OCI-LY7 (cell line): ENCODE results near the gene EME2.

Experiments
- CTCF ChIP-seq: fragments of 200-600 bp; sonication (generic); conservative IDR thresholded peaks from 2 replicates; pipeline ENCODE4 v1.5.1; 2014; ENCODE audit warnings: mild to moderate bottlenecking, antibody characterized with exemption, low read length, moderate library complexity, mixed read lengths
- EZH2phosphoT487 ChIP-seq: fragments of 200-600 bp; sonication (generic); IDR thresholded peaks from 2 replicates; pipeline ENCODE4 v1.6.1; 2018; ENCODE audit warnings: low read depth, borderline replicate concordance, mild to moderate bottlenecking, mixed run types, antibody characterized with exemption, low read length, moderate library complexity, mixed read lengths

- TF ChIP-seq CTCF, result no peak
- TF ChIP-seq EZH2phosphoT487, result no peak
These were observed 28.1 kb downstream of the EME2 start for GRCh38 chr16:1800701-1801100.
